Measurements from ENCODE around the gene MEGF6. TPM values are rescaled to one million over a fixed set of nuclear protein-coding genes. Genes with fewer than 3 reads are reported as not detected.

The MEGF6 gene
- total and polyA plus RNA-seq, 8 donors: 40.6 to 108 (median 51.5) TPM

DNA sequence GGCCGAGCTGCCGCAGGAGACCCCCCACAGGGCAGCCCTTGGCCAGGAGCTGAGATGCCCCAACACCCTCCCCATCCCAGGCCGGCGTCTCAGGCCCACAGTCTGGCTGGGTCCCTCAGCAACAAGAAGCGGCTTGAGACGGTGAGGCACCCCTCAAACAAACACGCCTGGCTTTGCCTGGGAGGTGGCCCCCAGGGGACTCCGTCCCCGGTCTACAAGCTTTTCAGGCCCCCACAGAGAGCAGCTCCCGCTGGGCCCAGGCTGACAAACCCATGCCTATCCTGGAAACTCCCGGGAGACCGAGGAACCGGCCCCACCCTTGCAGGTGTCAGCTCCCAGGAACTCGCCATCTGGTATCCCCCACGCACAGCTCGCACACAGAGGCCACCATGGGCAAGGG, 89.9 kb downstream of the MEGF6 start:
- TF ChIP-seq, protein P1, sequence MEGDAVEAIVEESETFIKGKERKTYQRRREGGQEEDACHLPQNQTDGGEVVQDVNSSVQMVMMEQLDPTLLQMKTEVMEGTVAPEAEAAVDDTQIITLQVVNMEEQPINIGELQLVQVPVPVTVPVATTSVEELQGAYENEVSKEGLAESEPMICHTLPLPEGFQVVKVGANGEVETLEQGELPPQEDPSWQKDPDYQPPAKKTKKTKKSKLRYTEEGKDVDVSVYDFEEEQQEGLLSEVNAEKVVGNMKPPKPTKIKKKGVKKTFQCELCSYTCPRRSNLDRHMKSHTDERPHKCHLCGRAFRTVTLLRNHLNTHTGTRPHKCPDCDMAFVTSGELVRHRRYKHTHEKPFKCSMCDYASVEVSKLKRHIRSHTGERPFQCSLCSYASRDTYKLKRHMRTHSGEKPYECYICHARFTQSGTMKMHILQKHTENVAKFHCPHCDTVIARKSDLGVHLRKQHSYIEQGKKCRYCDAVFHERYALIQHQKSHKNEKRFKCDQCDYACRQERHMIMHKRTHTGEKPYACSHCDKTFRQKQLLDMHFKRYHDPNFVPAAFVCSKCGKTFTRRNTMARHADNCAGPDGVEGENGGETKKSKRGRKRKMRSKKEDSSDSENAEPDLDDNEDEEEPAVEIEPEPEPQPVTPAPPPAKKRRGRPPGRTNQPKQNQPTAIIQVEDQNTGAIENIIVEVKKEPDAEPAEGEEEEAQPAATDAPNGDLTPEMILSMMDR (IDR thresholded peaks at IDR 0.05): no peak
- intact Hi-C loops (cut with DNase I): no loop called here
- peaks cover 0 to 12% of the 10 kb centered on the region in 2 donors for H3K36me3 ChIP-seq
- ATAC-seq (no peak), DNase-seq (no peak)
- H3K4me3 ChIP-seq: no peak overlapping the region
- no peaks in the 10 kb centered on the region for H3K4me1 ChIP-seq
- H3K9me3 ChIP-seq: no peaks in the 10 kb centered on the region
- no peak overlapping the region for H3K27ac ChIP-seq
- no peaks in the 10 kb centered on the region for H3K27me3 ChIP-seq

DNA sequence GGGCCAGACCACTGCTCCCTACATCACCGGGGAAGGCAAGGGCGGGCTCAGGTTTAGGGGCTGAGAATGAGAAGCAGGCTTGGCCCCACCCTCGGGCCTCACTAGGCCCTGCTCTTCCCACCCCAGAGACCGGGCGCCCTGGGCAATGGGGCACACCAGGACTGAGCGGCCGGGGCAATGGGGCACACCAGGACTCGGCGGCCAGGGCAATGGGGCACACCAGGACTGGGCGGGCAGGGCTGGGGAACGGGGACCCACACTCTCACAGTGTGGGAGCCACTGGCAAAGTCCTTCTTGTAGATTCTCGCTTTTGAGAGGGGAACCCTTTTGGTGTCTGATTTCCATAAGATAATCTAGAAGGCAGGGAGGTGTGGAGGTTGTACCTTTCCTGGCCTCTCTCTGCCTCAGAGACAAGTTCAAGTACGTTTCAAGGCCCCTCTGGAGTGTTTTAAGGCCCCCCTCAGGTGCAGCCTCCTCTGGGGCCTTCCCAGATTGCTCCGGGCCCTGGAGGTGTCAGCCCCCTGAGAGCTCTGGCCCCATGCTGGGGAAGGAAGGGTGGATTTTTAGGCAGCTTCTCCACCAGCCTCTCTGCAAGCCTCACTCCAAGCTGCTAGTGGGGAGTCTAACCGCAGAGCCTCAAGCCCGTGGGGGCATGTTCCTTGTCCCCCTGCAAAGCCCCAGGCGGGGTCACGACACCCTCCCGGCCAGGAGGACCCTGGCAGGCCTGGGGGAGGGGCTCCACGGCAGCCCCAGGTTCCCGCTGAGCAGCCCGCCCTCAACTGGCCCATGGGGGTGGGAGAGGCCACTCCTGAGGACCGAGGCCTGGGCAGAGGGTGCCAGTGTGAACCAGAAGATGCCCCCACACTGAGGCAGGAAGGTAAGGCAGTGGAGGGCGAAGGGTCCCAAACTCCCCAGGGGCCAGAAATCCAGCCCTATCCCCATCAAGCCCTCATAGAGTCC, 90.6 kb downstream of the MEGF6 start:
- TF ChIP-seq, protein P1 (IDR thresholded peaks at IDR 0.05): no peak
- Histone ChIP-seq H3K4me1 (no peaks in the 10 kb centered on the region), H3K36me3 (peaks cover 0 to 12% of the 10 kb centered on the region in 2 donors), H3K27me3 (no peaks in the 10 kb centered on the region), H3K4me3 (no peak overlapping the region), H3K9me3 (no peaks in the 10 kb centered on the region), H3K27ac (no peak overlapping the region)
- intact Hi-C loops (cut with DNase I): no loop called here
- ATAC-seq (no peak), DNase-seq (no peak)

DNA sequence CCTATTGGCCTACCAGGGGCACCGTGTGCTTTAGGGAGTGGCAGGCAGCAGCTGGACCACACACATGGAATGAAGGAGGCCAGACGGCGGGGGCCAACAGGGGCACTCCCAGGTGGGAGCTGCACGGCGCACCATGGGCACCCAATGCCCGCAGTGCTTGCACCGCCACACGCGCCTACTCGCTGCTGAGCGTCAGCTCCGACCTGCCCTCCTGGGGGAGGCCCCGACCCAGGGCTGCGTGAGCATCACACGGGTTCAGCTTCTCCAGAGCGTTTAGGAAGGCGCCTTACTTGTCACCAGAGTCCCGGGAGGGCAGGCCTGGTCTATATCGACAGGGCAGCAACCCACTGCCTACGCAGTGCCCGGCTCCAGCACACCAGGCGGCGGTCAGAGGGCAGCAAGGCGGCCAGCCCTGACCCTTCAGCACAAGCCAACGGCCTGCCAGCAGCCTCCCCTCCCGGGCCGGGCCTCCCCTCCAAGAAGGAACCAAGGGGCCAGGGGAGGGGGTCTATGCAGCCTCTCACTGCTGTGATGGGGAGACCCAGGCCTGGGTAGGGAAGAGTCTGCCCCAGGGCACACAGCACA, 91.9 kb downstream of the MEGF6 start:
- no peak for DNase-seq
- TF ChIP-seq, protein P1 (IDR thresholded peaks at IDR 0.05): no peak
- peaks cover 0 to 12% of the 10 kb centered on the region in 2 donors for H3K36me3 ChIP-seq
- no peaks in the 10 kb centered on the region for H3K9me3 ChIP-seq
- H3K4me1 ChIP-seq: no peaks in the 10 kb centered on the region
- H3K27ac ChIP-seq: no peak overlapping the region
- no peaks in the 10 kb centered on the region for H3K27me3 ChIP-seq
- no peak overlapping the region for H3K4me3 ChIP-seq
- intact Hi-C loops (cut with DNase I): no loop called here
- no peak for ATAC-seq

DNA sequence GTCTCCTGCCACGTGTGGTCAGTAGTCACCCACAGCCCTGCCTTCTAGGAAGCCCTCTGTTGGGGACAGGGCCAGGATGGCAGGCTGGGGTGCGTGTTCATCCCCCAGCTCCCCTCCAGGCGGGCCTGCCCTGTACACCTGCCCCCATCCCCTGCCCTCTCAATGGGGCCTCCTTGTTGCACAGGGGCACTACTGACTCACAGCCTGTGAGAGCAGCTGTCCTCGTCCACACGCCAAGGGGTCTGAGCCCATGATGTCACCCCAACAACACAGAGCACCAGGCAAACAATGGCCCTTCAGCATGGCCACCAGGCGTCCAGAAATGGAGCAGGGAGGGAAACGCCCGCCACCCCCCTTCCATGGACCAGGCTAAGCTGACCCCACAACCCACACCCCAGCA, 92.6 kb downstream of the MEGF6 start:
- no peaks in the 10 kb centered on the region for H3K4me1 ChIP-seq
- H3K27me3 ChIP-seq: no peaks in the 10 kb centered on the region
- DNase-seq (no peak), ATAC-seq (no peak)
- TF ChIP-seq, protein P1 (IDR thresholded peaks at IDR 0.05): no peak
- no peaks in the 10 kb centered on the region for H3K9me3 ChIP-seq
- intact Hi-C loops (cut with DNase I): no loop called here
- no peak overlapping the region for H3K4me3 ChIP-seq
- H3K36me3 ChIP-seq: peaks cover 0 to 10% of the 10 kb centered on the region in 2 donors
- H3K27ac ChIP-seq: no peak overlapping the region

DNA sequence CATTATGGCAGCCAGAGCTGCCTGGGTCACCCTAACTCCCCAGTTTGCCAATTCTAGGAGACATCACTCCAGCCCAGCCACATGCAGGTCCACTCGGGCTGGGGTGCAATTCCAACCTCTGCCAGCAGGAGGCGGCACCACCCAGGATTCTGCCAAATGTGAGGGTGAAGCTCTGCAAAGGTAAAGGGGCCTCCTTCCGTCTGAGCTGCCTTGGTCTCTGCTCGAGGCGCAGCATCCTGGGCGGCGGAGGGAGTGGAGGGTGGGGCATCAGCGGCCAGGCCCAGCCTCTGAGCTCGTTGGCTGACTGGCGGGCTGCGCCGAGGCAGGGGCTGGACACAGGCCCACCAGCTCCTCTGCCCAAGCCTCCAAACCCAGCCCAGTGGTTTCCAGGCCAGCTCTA, 93.1 kb downstream of the MEGF6 start:
- Histone ChIP-seq H3K9me3 (no peaks in the 10 kb centered on the region), H3K27me3 (no peaks in the 10 kb centered on the region), H3K27ac (no peak overlapping the region), H3K4me1 (no peaks in the 10 kb centered on the region), H3K4me3 (no peak overlapping the region), H3K36me3 (peaks cover 0 to 8% of the 10 kb centered on the region in 2 donors)
- intact Hi-C loops (cut with DNase I): no loop called here
- TF ChIP-seq, protein P1 (IDR thresholded peaks at IDR 0.05): peak; percentile 44 to 67
- no peak for DNase-seq
- no peak for ATAC-seq

Data from left lung (tissue), 10 donors.